GM23338 (cell line): ENCODE data around the gene ASPHD2. TPM values are rescaled to one million over a fixed set of nuclear protein-coding genes. Genes with fewer than 3 reads are reported as not detected.

Experiments
- ATAC-seq: fragments of 200-7000 bp; cut with Tn5 transposase; 3 replicates; pipeline ENCODE4 v1.9.1; 2020
- DNase-seq: peaks from one replicate; pipeline ENCODE4 v3.0.0-alpha.2; 2015; ENCODE audit warnings: low spot score
- H2AFZ ChIP-seq: fragments of 200-600 bp; sonication (generic); 2 replicates; pipeline ENCODE4 v1.8.0; 2016; ENCODE audit warnings: antibody characterized with exemption, mild to moderate bottlenecking, moderate library complexity
- H3F3A ChIP-seq: fragments of 200-600 bp; sonication (generic); replicated peaks from 2 replicates; pipeline ENCODE4 v1.8.0; 2017; ENCODE audit warnings: antibody characterized with exemption, mixed run types, low read depth
- H3K27ac ChIP-seq: fragments of 200-600 bp; sonication (generic); 2 replicates; pipeline ENCODE4 v1.6.1; 2016; ENCODE audit warnings: low read depth
- H3K27me3 ChIP-seq: fragments of 200-600 bp; sonication (generic); 2 replicates; pipeline ENCODE4 v1.8.0; 2016; ENCODE audit warnings: mild to moderate bottlenecking, mixed run types, moderate library complexity; ENCODE audit not compliant: insufficient read depth
- H3K36me3 ChIP-seq: fragments of 200-600 bp; sonication (generic); 2 replicates; pipeline ENCODE4 v1.8.0; 2016; ENCODE audit warnings: mild to moderate bottlenecking; ENCODE audit not compliant: insufficient read depth
- H3K4me1 ChIP-seq: fragments of 200-600 bp; sonication (generic); 2 replicates; pipeline ENCODE4 v1.8.0; 2016; ENCODE audit warnings: mild to moderate bottlenecking, moderate library complexity; ENCODE audit not compliant: insufficient read depth
- H3K4me2 ChIP-seq: fragments of 200-600 bp; sonication (generic); 2 replicates; pipeline ENCODE4 v1.7.1; 2017; ENCODE audit warnings: mixed run types
- H3K4me3 ChIP-seq: fragments of 200-600 bp; sonication (generic); 2 replicates; pipeline ENCODE4 v1.6.1; 2016; ENCODE audit warnings: mixed run types
- H3K79me2 ChIP-seq: fragments of 200-600 bp; sonication (generic); replicated peaks from 2 replicates; pipeline ENCODE4 v1.8.0; 2017; ENCODE audit warnings: mild to moderate bottlenecking; ENCODE audit not compliant: insufficient read depth
- H3K9me2 ChIP-seq: fragments of 200-600 bp; sonication (generic); 2 replicates; pipeline ENCODE4 v1.8.0; 2017; ENCODE audit not compliant: insufficient read depth
- H4K20me1 ChIP-seq: fragments of 200-600 bp; sonication (generic); replicated peaks from 2 replicates; pipeline ENCODE4 v1.8.0; 2017; ENCODE audit warnings: mild to moderate bottlenecking; ENCODE audit not compliant: insufficient read depth
- H3K27ac Mint-ChIP-seq: 2 replicates; pipeline ENCODE4 v1.8.0; 2020; ENCODE audit warnings: inconsistent platforms, mild to moderate bottlenecking, moderate library complexity, mixed read lengths
- H3K27me3 Mint-ChIP-seq: 3 replicates; pipeline ENCODE4 v1.8.0; 2022; ENCODE audit warnings: low read depth, mild to moderate bottlenecking, moderate library complexity, mixed read lengths, inconsistent platforms; ENCODE audit not compliant: insufficient read depth, poor library complexity
- H3K36me3 Mint-ChIP-seq: 3 replicates; pipeline ENCODE4 v1.8.0; 2021; ENCODE audit warnings: low read depth, mild to moderate bottlenecking, inconsistent platforms, moderate library complexity, mixed read lengths
- H3K4me1 Mint-ChIP-seq: 3 replicates; pipeline ENCODE4 v1.8.0; 2020; ENCODE audit warnings: mild to moderate bottlenecking, inconsistent platforms, mixed read lengths
- H3K4me3 Mint-ChIP-seq: 3 replicates; pipeline ENCODE4 v1.8.0; 2021; ENCODE audit warnings: moderate library complexity, mild to moderate bottlenecking, inconsistent platforms, mixed read lengths
- H3K9me3 Mint-ChIP-seq: 3 replicates; pipeline ENCODE4 v1.8.0; 2020; ENCODE audit warnings: moderate library complexity, mild to moderate bottlenecking, inconsistent platforms, mixed read lengths
- ETS1 ChIP-seq: IDR thresholded peaks from 2 replicates; pipeline ENCODE4 v1.6.1; 2016; ENCODE audit warnings: antibody characterized with exemption
- EZH2 ChIP-seq: fragments of 200-600 bp; sonication (generic); IDR thresholded peaks from one replicate; pipeline ENCODE4 v1.8.0; 2017; ENCODE audit warnings: antibody characterized with exemption, mild to moderate bottlenecking, low read depth; ENCODE audit not compliant: unreplicated experiment
- NANOG ChIP-seq: IDR thresholded peaks from 2 replicates; pipeline ENCODE4 v1.6.1; 2016; ENCODE audit warnings: antibody characterized with exemption, borderline replicate concordance
- POLR2AphosphoS5 ChIP-seq: IDR thresholded peaks from 2 replicates; pipeline ENCODE4 v1.6.1; 2016; ENCODE audit warnings: antibody characterized with exemption, low read depth
- STAT1 ChIP-seq: IDR thresholded peaks from one replicate; pipeline ENCODE4 v1.6.1; 2016; ENCODE audit warnings: antibody characterized with exemption; ENCODE audit not compliant: unreplicated experiment
- polyA plus RNA-seq: library from polyadenylated mRNA; unstranded; fragments of >200 nt; fragmentation: Nextera tagmentation; extraction: Ambion mirVana; gene quantifications from 2 replicates; pipeline ENCODE4 v1.2.1, GENCODE V29; 2016
- total RNA-seq: library from RNA; depleted of rRNA; stranded (reverse); fragments of >200 nt; shearing (Covaris generic); gene quantifications from 2 replicates; pipeline ENCODE4 v1.2.3, GENCODE V29; 2014
- TF ChIP-seq, protein P1 (sequence below): fragments of 250-450 bp; sonication (Bioruptor Pico); IDR thresholded peaks from 2 replicates; pipeline ENCODE4 v1.5.0; 2020; ENCODE audit warnings: mild to moderate bottlenecking, moderate library complexity
- TF ChIP-seq, protein P2 (sequence below), 2 experiments: fragments of 200-600 bp in 1 of 2; sonication (generic) in 1 of 2; conservative IDR thresholded peaks; 2 replicates each; pipeline versions ENCODE4 v1.5.1 to v1.6.1; 2016 to 2017; ENCODE audit warnings: antibody characterized with exemption in 2 of 2, low read depth in 2 of 2, mild to moderate bottlenecking in 2 of 2, moderate library complexity in 1 of 2

Gene ASPHD2
- total and polyA plus RNA-seq, 2 experiments from 2014 or later = 6.0 to 9.3 TPM

DNA sequence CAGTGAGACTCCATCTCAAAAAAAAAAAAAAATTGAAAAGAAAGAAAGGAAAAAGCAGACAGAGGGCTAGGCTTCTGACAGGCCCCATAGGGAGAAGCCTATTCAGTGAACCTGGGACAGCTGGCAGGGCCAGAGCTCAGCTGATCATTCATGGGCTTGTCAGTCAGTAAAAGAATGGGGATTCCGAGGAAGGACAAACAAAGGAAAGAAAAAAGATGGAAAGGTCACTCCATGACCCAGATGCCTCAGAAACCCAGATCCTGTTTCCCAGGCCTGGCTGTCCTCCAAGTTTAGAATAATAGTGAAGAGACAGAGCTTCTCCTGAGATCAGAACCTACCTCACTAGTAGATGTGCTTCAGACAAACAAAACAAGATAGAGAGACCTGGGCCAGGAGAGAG is 34.3 kb upstream of the ASPHD2 start:
- H3K4me2 ChIP-seq = no peak overlapping the region
- Mint-ChIP-seq H3K4me3 (no peak overlapping the region; the same call in 2 of the 3 replicates), H3K27ac (peak overlapping the region; percentile 6), H3K4me1 (peaks cover 14% of the 10 kb centered on the region), H3K27me3 (peaks cover 6% of the 10 kb centered on the region), H3K36me3 (no peaks in the 10 kb centered on the region), H3K9me3 (no peaks in the 10 kb centered on the region)
- no peaks in the 10 kb centered on the region for H3K79me2 ChIP-seq
- TF ChIP-seq, protein P1, sequence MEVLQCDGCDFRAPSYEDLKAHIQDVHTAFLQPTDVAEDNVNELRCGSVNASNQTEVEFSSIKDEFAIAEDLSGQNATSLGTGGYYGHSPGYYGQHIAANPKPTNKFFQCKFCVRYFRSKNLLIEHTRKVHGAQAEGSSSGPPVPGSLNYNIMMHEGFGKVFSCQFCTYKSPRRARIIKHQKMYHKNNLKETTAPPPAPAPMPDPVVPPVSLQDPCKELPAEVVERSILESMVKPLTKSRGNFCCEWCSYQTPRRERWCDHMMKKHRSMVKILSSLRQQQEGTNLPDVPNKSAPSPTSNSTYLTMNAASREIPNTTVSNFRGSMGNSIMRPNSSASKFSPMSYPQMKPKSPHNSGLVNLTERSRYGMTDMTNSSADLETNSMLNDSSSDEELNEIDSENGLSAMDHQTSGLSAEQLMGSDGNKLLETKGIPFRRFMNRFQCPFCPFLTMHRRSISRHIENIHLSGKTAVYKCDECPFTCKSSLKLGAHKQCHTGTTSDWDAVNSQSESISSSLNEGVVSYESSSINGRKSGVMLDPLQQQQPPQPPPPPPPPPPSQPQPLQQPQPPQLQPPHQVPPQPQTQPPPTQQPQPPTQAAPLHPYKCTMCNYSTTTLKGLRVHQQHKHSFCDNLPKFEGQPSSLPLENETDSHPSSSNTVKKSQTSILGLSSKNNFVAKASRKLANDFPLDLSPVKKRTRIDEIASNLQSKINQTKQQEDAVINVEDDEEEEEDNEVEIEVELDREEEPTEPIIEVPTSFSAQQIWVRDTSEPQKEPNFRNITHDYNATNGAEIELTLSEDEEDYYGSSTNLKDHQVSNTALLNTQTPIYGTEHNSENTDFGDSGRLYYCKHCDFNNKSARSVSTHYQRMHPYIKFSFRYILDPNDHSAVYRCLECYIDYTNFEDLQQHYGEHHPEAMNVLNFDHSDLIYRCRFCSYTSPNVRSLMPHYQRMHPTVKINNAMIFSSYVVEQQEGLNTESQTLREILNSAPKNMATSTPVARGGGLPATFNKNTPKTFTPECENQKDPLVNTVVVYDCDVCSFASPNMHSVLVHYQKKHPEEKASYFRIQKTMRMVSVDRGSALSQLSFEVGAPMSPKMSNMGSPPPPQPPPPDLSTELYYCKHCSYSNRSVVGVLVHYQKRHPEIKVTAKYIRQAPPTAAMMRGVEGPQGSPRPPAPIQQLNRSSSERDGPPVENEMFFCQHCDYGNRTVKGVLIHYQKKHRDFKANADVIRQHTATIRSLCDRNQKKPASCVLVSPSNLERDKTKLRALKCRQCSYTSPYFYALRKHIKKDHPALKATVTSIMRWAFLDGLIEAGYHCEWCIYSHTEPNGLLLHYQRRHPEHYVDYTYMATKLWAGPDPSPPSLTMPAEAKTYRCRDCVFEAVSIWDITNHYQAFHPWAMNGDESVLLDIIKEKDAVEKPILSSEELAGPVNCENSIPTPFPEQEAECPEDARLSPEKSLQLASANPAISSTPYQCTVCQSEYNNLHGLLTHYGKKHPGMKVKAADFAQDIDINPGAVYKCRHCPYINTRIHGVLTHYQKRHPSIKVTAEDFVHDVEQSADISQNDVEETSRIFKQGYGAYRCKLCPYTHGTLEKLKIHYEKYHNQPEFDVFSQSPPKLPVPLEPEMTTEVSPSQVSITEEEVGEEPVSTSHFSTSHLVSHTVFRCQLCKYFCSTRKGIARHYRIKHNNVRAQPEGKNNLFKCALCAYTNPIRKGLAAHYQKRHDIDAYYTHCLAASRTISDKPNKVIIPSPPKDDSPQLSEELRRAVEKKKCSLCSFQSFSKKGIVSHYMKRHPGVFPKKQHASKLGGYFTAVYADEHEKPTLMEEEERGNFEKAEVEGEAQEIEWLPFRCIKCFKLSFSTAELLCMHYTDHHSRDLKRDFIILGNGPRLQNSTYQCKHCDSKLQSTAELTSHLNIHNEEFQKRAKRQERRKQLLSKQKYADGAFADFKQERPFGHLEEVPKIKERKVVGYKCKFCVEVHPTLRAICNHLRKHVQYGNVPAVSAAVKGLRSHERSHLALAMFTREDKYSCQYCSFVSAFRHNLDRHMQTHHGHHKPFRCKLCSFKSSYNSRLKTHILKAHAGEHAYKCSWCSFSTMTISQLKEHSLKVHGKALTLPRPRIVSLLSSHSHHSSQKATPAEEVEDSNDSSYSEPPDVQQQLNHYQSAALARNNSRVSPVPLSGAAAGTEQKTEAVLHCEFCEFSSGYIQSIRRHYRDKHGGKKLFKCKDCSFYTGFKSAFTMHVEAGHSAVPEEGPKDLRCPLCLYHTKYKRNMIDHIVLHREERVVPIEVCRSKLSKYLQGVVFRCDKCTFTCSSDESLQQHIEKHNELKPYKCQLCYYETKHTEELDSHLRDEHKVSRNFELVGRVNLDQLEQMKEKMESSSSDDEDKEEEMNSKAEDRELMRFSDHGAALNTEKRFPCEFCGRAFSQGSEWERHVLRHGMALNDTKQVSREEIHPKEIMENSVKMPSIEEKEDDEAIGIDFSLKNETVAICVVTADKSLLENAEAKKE = peak; percentile 54; the same call in 1 of the 2 replicates
- no peak for TF ChIP-seq NANOG
- ATAC-seq (peak; percentile 77), DNase-seq (peak; percentile 66)
- H3K4me3 ChIP-seq = no peak overlapping the region
- H3F3A ChIP-seq = no peaks in the 10 kb centered on the region
- no peaks in the 10 kb centered on the region for H4K20me1 ChIP-seq
- peak overlapping the region; percentile 75 for H3K27ac ChIP-seq
- H2AFZ ChIP-seq = no peak overlapping the region
- no peaks in the 10 kb centered on the region; the same call in 1 of the 2 replicates for H3K4me1 ChIP-seq
- no peaks in the 10 kb centered on the region for H3K9me2 ChIP-seq
- H3K36me3 ChIP-seq = no peaks in the 10 kb centered on the region
- H3K27me3 ChIP-seq = no peaks in the 10 kb centered on the region

DNA sequence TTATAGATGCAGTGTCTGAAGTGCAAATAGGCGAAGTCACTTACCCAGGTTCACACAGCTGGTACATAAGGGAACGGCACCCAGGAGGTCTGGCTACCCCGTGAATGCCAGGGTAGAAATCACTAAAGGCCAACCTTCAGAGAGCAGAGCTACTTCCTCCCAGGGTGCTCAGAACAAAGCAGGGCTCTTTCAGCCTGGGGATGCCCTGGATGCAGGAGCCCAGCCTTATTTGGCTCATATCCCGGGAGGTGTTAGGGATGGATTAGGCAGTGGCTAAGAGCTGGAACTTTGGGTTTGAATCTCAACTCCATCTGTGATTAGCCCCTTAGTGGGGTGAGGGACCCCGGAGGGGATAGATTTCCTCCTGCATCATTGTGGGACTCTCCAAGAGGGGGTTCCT is 33.1 kb upstream of the ASPHD2 start:
- no peaks in the 10 kb centered on the region for H3K27me3 ChIP-seq
- no peak overlapping the region for H3K27ac Mint-ChIP-seq
- TF ChIP-seq EZH2 (no peak), STAT1 (no peak), ETS1 (no peak), POLR2AphosphoS5 (no peak)
- TF ChIP-seq, protein P2, sequence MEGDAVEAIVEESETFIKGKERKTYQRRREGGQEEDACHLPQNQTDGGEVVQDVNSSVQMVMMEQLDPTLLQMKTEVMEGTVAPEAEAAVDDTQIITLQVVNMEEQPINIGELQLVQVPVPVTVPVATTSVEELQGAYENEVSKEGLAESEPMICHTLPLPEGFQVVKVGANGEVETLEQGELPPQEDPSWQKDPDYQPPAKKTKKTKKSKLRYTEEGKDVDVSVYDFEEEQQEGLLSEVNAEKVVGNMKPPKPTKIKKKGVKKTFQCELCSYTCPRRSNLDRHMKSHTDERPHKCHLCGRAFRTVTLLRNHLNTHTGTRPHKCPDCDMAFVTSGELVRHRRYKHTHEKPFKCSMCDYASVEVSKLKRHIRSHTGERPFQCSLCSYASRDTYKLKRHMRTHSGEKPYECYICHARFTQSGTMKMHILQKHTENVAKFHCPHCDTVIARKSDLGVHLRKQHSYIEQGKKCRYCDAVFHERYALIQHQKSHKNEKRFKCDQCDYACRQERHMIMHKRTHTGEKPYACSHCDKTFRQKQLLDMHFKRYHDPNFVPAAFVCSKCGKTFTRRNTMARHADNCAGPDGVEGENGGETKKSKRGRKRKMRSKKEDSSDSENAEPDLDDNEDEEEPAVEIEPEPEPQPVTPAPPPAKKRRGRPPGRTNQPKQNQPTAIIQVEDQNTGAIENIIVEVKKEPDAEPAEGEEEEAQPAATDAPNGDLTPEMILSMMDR (conservative IDR thresholded peaks at IDR 0.05; ENCODE audit: low read depth in 2 of 2) = no peak

More for the DNA sequence above, 33.1 kb upstream of the ASPHD2 start:
- no peaks in the 10 kb centered on the region for H3F3A ChIP-seq
- no peaks in the 10 kb centered on the region for H3K36me3 ChIP-seq
- H3K79me2 ChIP-seq = no peaks in the 10 kb centered on the region
- no peaks in the 10 kb centered on the region for H3K9me2 ChIP-seq
- Mint-ChIP-seq H3K9me3 (no peaks in the 10 kb centered on the region), H3K36me3 (no peaks in the 10 kb centered on the region), H3K27me3 (peaks cover 6% of the 10 kb centered on the region), H3K4me1 (peaks cover 14% of the 10 kb centered on the region), H3K4me3 (no peak overlapping the region)
- no peak overlapping the region for H3K4me3 ChIP-seq
- no peaks in the 10 kb centered on the region for H4K20me1 ChIP-seq
- no peak overlapping the region for H3K4me2 ChIP-seq
- 0 out of 2 replicates have a peak overlapping the region, but pooled peaks have one; percentile 37 for H3K27ac ChIP-seq
- peak; percentile 25 for DNase-seq
- no peaks in the 10 kb centered on the region; the same call in 1 of the 2 replicates for H3K4me1 ChIP-seq
- peak; percentile 64 for ATAC-seq
- H2AFZ ChIP-seq = no peak overlapping the region
